Epithelial cell of esophagus (primary cell): Measurements from ENCODE around the gene LYPD5.
"Not testable (repeated sequence)": the region's sequence is repeated elsewhere in the genome, so short reads cannot be mapped to it uniquely, and the experiment has no call there.

ENCODE experiments used
- DNase-seq: peaks from one replicate; pipeline ENCODE4 v3.0.0; 2010; ENCODE audit warnings: low read depth
- H3K4me3 ChIP-seq: 2 replicates; pipeline ENCODE4 v1.5.1; 2011; ENCODE audit warnings: mild to moderate bottlenecking, low read length, control low read depth
- TF ChIP-seq, protein P1 (sequence below): IDR thresholded peaks from 2 replicates; pipeline ENCODE4 v1.5.1; 2011; ENCODE audit warnings: low read depth, mild to moderate bottlenecking, low read length, control low read depth, inconsistent platforms; ENCODE audit not compliant: insufficient read depth; ENCODE audit errors: missing control alignments

Gene LYPD5

DNA sequence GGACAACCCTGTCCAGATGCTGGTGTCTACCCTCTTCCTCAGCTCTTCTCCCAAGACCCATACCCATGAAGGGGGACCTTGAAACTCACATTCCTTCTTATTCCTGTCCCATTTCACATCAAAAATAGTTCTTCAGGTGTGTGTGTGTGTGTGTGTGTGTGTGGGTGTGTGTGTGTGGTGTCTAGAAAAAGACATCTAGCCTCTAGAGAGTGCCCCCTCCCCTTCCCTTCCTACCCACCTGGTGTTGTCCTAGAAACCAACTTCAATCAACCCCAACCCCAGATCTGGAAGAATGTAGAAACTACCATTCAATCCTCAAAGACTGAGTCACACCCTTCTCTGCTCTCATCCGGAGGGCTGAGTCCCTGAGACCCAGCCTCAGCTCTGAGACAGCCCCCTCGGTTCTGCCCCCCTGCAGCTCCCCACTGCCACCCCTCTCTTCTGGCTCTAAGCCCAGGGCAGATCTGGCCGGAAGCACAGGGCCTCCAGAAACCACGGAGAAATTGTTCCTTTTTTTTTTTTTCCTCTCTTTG, 25.0 kb downstream of the LYPD5 start:
- H3K4me3 ChIP-seq: no peak overlapping the region
- TF ChIP-seq, protein P1, sequence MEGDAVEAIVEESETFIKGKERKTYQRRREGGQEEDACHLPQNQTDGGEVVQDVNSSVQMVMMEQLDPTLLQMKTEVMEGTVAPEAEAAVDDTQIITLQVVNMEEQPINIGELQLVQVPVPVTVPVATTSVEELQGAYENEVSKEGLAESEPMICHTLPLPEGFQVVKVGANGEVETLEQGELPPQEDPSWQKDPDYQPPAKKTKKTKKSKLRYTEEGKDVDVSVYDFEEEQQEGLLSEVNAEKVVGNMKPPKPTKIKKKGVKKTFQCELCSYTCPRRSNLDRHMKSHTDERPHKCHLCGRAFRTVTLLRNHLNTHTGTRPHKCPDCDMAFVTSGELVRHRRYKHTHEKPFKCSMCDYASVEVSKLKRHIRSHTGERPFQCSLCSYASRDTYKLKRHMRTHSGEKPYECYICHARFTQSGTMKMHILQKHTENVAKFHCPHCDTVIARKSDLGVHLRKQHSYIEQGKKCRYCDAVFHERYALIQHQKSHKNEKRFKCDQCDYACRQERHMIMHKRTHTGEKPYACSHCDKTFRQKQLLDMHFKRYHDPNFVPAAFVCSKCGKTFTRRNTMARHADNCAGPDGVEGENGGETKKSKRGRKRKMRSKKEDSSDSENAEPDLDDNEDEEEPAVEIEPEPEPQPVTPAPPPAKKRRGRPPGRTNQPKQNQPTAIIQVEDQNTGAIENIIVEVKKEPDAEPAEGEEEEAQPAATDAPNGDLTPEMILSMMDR: no peak
- DNase-seq: no peak

DNA sequence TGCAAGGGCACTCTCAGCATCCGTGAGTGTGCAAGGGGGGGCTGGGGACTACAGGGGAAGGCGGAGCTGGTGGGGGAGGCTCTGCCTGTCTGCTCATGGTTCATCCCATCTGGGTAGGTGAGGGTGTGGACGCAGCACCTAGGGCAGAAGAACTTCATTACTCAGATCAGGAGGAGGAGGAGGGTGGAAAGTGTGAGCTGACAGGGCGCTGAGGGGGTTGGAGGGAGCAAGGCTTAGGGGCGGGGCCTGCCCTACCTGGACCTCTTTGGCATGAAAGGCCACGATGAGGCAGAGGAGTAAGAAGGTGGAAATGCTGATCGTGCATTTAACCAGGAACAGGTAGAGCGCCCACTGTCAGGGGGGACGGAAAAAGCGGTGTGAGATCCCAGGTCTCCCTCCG, 26.0 kb downstream of the LYPD5 start:
- no peak overlapping the region for H3K4me3 ChIP-seq
- TF ChIP-seq, protein P1: no peak
- no peak for DNase-seq

- no peak overlapping the region for H3K4me3 ChIP-seq
- TF ChIP-seq, protein P1: no peak
- no peak for DNase-seq
Measured at GRCh38 chr19:43775299-43775890, 26.9 kb downstream of the LYPD5 start.

- not testable (repeated sequence) for H3K4me3 ChIP-seq, DNase-seq
Measured at GRCh38 chr19:43774940-43775258, 27.3 kb downstream of the LYPD5 start.

DNA sequence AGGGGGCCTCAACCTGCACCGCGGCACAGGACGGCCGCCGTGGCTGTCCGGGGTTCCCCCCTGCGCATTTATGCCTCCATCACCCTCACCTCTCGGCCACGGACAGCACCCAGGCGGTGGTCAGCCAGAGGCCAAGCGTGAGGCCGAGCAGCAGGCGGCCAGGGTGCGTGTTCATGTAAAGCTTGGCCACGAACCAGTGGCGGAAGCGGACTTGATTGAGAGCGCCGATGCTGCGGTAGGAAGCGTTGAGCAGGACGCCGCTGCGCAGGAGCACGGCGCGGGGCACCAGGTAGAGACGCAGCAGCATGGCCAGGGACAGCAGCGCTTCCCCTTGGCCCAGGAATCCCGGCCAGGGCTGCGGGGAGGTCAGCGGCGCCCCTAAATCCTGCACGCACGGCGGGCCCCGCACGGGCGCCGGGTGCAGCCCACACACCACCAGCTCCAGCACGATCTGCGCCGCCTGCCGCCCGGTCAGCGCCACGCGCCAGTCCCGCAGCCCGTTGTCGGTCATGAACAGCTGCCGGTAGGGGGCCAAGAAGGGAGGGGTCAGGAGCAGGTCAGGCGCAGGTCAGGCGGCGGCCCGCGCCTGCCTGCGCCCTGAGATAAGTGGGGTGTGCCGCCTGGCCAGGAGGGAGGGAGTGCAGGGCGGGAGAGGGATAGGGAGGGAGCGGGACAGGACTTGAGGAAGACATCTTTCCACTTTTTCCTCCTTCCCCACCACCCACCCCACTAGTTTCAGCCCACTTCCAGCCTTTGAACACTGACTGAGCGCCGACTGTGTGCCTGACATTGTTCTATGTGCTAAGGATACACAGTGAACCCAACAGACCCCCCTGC, 27.9 kb downstream of the LYPD5 start:
- TF ChIP-seq, protein P1: peak; percentile 36
- DNase-seq: peak; percentile 45
- H3K4me3 ChIP-seq: no peak overlapping the region

GRCh38 chr19:43773725-43774102, 28.5 kb downstream of the LYPD5 start:
- H3K4me3 ChIP-seq: no peak overlapping the region
- TF ChIP-seq, protein P1: no peak

DNA sequence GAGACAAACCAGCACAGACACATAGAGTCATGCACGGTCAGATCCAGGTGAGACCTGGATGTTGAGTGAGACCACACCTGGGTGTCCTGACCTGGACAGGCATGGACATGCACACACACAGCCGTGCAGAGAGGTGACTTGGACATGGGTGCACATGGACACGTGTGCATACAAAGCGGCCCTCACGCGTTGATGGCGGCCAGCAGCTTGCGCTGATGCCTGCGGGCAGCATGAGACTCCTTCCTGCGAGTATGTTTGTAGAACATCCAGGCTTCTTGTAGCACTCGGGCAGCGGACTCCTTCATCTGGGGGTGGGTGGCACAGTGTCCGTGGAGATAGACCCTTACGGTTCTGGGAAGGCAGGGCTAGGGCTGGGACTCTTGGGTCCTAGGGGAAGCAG, 33.0 kb downstream of the LYPD5 start:
- TF ChIP-seq, protein P1: no peak
- no peak overlapping the region for H3K4me3 ChIP-seq
- DNase-seq: no peak

More at GRCh38 chr19:43773725-43774102, 28.5 kb downstream of the LYPD5 start:
- DNase-seq: no peak
